GM12878 (cell line): Measurements from ENCODE around the gene CCDC110. TPM values are rescaled to one million over a fixed set of nuclear protein-coding genes. Genes with fewer than 3 reads are reported as not detected.

Experiments used
- ATAC-seq: fragments of 200-7000 bp; cut with Tn5 transposase; 3 replicates; pipeline ENCODE4 v1.9.1; 2020; ENCODE audit warnings: mild to moderate bottlenecking, moderate library complexity
- BruUV-seq: library from RNA; stranded (reverse); fragments of 400-500 nt; replicated peaks from 2 replicates; lab custom pipeline; 2021; lab: Mats Ljungman, UMichigan
- CTCF ChIA-PET: fragments of 300-600 bp; sonication (Branson Sonifier 250); formaldehyde crosslinking; extraction: SDS; loops from one replicate; lab custom pipeline; 2021; ENCODE audit warnings: inconsistent platforms; lab: Yijun Ruan, JAX
- POLR2A ChIA-PET: fragments of 350-600 bp; formaldehyde crosslinking; extraction: SDS; loops from one replicate; lab custom pipeline; 2021; ENCODE audit warnings: inconsistent platforms; lab: Charles Lee
- RAD21 ChIA-PET: fragments of 300-600 bp; sonication (Branson Sonifier 250); formaldehyde crosslinking; loops from one replicate; lab custom pipeline; 2023; ENCODE audit warnings: antibody characterized with exemption; ENCODE audit not compliant: unreplicated experiment; lab: Charles Lee
- SMC1A ChIA-PET: fragments of 300-600 bp; sonication (Branson Sonifier 250); formaldehyde crosslinking; loops from one replicate; lab custom pipeline; 2023; ENCODE audit not compliant: unreplicated experiment, uncharacterized antibody; lab: Charles Lee
- DNase-seq: peaks from one replicate; pipeline ENCODE4 v3.0.0-alpha.2; 2011; ENCODE audit warnings: low read depth, low spot score
- FAIRE-seq: peaks from 3 replicates; lab custom pipeline; 2011; peaks lifted over from hg19 to GRCh38; lab: Jason Lieb, UNC
- H2AFZ ChIP-seq: 2 replicates; pipeline ENCODE4 v1.6.0; 2011; ENCODE audit warnings: low read depth, low read length, control low read depth; ENCODE audit not compliant: control insufficient read depth
- H3K27ac ChIP-seq: 2 replicates; pipeline ENCODE4 v1.5.1; 2011; ENCODE audit warnings: control low read depth; ENCODE audit not compliant: control insufficient read depth, insufficient read depth
- H3K27me3 ChIP-seq, 2 experiments: replicated peaks in 1 of 2; 2 replicates each; pipeline versions ENCODE4 v1.6.0 to v1.6.1; 2011; ENCODE audit warnings: low read length in 1 of 2; ENCODE audit not compliant: control insufficient read depth in 2 of 2, insufficient read depth in 2 of 2
- H3K36me3 ChIP-seq, 2 experiments: 2 replicates each; pipeline ENCODE4 v1.5.1; 2011; ENCODE audit warnings: low read length in 1 of 2; ENCODE audit not compliant: control insufficient read depth in 2 of 2, insufficient read depth in 2 of 2
- H3K4me1 ChIP-seq: 2 replicates; pipeline ENCODE4 v1.6.1; 2011; ENCODE audit warnings: mild to moderate bottlenecking, low read length, moderate library complexity, mixed read lengths; ENCODE audit not compliant: control insufficient read depth, insufficient read depth
- H3K4me2 ChIP-seq: 2 replicates; pipeline ENCODE4 v1.6.0; 2011; ENCODE audit warnings: control low read depth; ENCODE audit not compliant: control insufficient read depth, insufficient read depth
- H3K4me3 ChIP-seq: fragments of 200-600 bp; sonication (generic); 2 replicates; pipeline ENCODE4 v1.5.1; 2016
- H3K79me2 ChIP-seq: 2 replicates; pipeline ENCODE4 v1.6.0; 2011; ENCODE audit warnings: low read length; ENCODE audit not compliant: control insufficient read depth, insufficient read depth
- H3K9ac ChIP-seq: 2 replicates; pipeline ENCODE4 v1.8.0; 2011; ENCODE audit warnings: low read length, control low read depth, mixed read lengths; ENCODE audit not compliant: control insufficient read depth, insufficient read depth
- H3K9me3 ChIP-seq: replicated peaks from 3 replicates; pipeline ENCODE4 v1.5.1; 2011; ENCODE audit warnings: mild to moderate bottlenecking, low read length; ENCODE audit not compliant: control insufficient read depth, insufficient read depth
- H4K20me1 ChIP-seq: 2 replicates; pipeline ENCODE4 v1.6.0; 2011; ENCODE audit not compliant: control insufficient read depth, insufficient read depth
- ASH2L ChIP-seq: fragments of 300-600, 200-600 bp; sonication (generic); IDR thresholded peaks from 2 replicates; pipeline ENCODE4 v1.6.1; 2017; ENCODE audit warnings: low read depth, mild to moderate bottlenecking, borderline replicate concordance
- ATF7 ChIP-seq: fragments of 450-650 bp; IDR thresholded peaks from 2 replicates; pipeline ENCODE4 v1.6.1; 2016; ENCODE audit warnings: low read depth, mild to moderate bottlenecking
- BCL11A ChIP-seq: IDR thresholded peaks from 2 replicates; pipeline ENCODE4 v1.6.1; 2011; ENCODE audit warnings: low read depth, low read length
- BHLHE40 ChIP-seq, 2 experiments: fragments of 450-650 bp in 1 of 2; IDR thresholded peaks; 2 replicates each; pipeline ENCODE4 v1.6.1; 2011 to 2017; ENCODE audit warnings: low read depth in 2 of 2, borderline replicate concordance in 1 of 2, improper control_type of control experiment in 1 of 2, low read length in 1 of 2, mild to moderate bottlenecking in 1 of 2
- BRCA1 ChIP-seq: IDR thresholded peaks from 2 replicates; pipeline ENCODE4 v1.6.1; 2011; ENCODE audit warnings: low read depth, low read length, improper control_type of control experiment
- CHD2 ChIP-seq: IDR thresholded peaks from 2 replicates; pipeline ENCODE4 v1.6.1; 2011; ENCODE audit warnings: low read depth, low read length, improper control_type of control experiment, borderline replicate concordance
- HDGF ChIP-seq: fragments of 450-650 bp; IDR thresholded peaks from 2 replicates; pipeline ENCODE4 v1.6.1; 2016; ENCODE audit warnings: antibody characterized with exemption
- JUNB ChIP-seq: IDR thresholded peaks from 2 replicates; pipeline ENCODE4 v1.6.1; 2016; ENCODE audit warnings: antibody characterized with exemption, mild to moderate bottlenecking
- MLLT1 ChIP-seq: fragments of 450-650 bp; IDR thresholded peaks from 2 replicates; pipeline ENCODE4 v1.6.1; 2016; ENCODE audit warnings: mild to moderate bottlenecking
- MTA2 ChIP-seq: fragments of 450-650 bp; IDR thresholded peaks from 2 replicates; pipeline ENCODE4 v1.6.1; 2016; ENCODE audit warnings: low read depth, mild to moderate bottlenecking, moderate library complexity
- MYB ChIP-seq: fragments of 150-350 bp; IDR thresholded peaks from 2 replicates; pipeline ENCODE4 v1.6.1; 2014; ENCODE audit warnings: mild to moderate bottlenecking, low read depth, low read length, borderline replicate concordance
- MYC ChIP-seq: IDR thresholded peaks from 2 replicates; pipeline ENCODE4 v1.6.1; 2011; ENCODE audit warnings: mild to moderate bottlenecking, low read length, moderate library complexity, inconsistent platforms; ENCODE audit not compliant: insufficient read depth, insufficient replicate concordance, insufficient read length, severe bottlenecking
- POLR2AphosphoS5 ChIP-seq: IDR thresholded peaks from 2 replicates; pipeline ENCODE4 v1.6.1; 2011; ENCODE audit warnings: mild to moderate bottlenecking, low read length, inconsistent platforms
- RAD21 ChIP-seq: IDR thresholded peaks from 2 replicates; pipeline ENCODE4 v1.6.1; 2011; ENCODE audit warnings: mild to moderate bottlenecking, low read depth, low read length, moderate library complexity; ENCODE audit not compliant: insufficient read depth
- REST ChIP-seq: IDR thresholded peaks from 2 replicates; pipeline ENCODE4 v1.6.1; 2012; ENCODE audit warnings: mild to moderate bottlenecking, low read depth, low read length
- SMAD5 ChIP-seq: IDR thresholded peaks from 2 replicates; pipeline ENCODE4 v1.6.1; 2016; ENCODE audit warnings: antibody characterized with exemption, low read depth
- SREBF1 ChIP-seq: IDR thresholded peaks from 2 replicates; pipeline ENCODE4 v1.6.1; 2012; ENCODE audit warnings: mild to moderate bottlenecking, low read length
- SREBF2 ChIP-seq: IDR thresholded peaks from 2 replicates; pipeline ENCODE4 v1.6.1; 2012; ENCODE audit warnings: mild to moderate bottlenecking, low read length
- SUPT20H ChIP-seq: IDR thresholded peaks from 2 replicates; pipeline ENCODE4 v1.6.1; 2011; ENCODE audit warnings: low read depth, mild to moderate bottlenecking, low read length, moderate library complexity, borderline replicate concordance; ENCODE audit not compliant: control insufficient read depth
- TARDBP ChIP-seq: IDR thresholded peaks from 2 replicates; pipeline ENCODE4 v1.6.1; 2016; ENCODE audit warnings: borderline replicate concordance
- TCF3 ChIP-seq: IDR thresholded peaks from 2 replicates; pipeline ENCODE4 v1.6.1; 2012; ENCODE audit warnings: low read depth, mild to moderate bottlenecking, low read length, borderline replicate concordance; ENCODE audit not compliant: insufficient read depth
- WGBS: methylation state at CpG from one replicate; pipeline ENCODE4 v1.1.6; 2016; ENCODE audit warnings: low lambda C conversion rate; ENCODE audit not compliant: insufficient replicate concordance, insufficient coverage; ENCODE audit errors: missing lambda C conversion rate; 5-methylcytosine and 5-hydroxymethylcytosine counted together
- in situ Hi-C: fragments of 300-500 bp; cut with MboI; formaldehyde crosslinking; loops from 9 replicates; pipeline ENCODE4 v1.14.3; 2018; ENCODE audit warnings: mixed read lengths
- intact Hi-C: fragments of 100-400 bp; cut with micrococcal nuclease; formaldehyde crosslinking; loops from one replicate; pipeline ENCODE4 v1.14.2; 2022; ENCODE audit not compliant: unreplicated experiment
- polyA plus RNA-seq, 11 experiments: library from polyadenylated mRNA; depleted of rRNA in 4 of 11; unstranded in 6 of 11; stranded (reverse) in 5 of 11; fragments of >200 nt; fragmentation: Nextera tagmentation in 4 of 11; fragmentation: Illumina TruSeq in 1 of 11; extraction: Ambion mirVana in 4 of 11; extraction: Trizol in 1 of 11; gene quantifications; 1 replicate in 1 of 11; 2 replicates in 10 of 11; pipeline versions ENCODE4 v1.2.1 to v1.2.3, GENCODE V29; 2011 to 2016; ENCODE audit warnings: inconsistent platforms in 2 of 11, missing spikeins in 2 of 11, low read depth in 1 of 11
- total RNA-seq, 4 experiments: library from RNA; depleted of rRNA in 3 of 4; stranded (reverse); fragments of >200 nt in 3 of 4; fragmentation: Illumina TruSeq in 1 of 4; extraction: Trizol in 1 of 4; gene quantifications; 2 replicates each; pipeline versions ENCODE4 v1.2.1 to v1.2.3, GENCODE V29; 2013 to 2021

The CCDC110 gene
- total and polyA plus RNA-seq, 10 of the 15 experiments (the other 5 are each of a cell fraction or from before 2014, with no cell fraction given), result 0.85 to 3.1 (median 2.1) TPM; not detected in 1

GRCh38 chr4:185445209-185445608 is 26.3 kb downstream of the CCDC110 start (continued):
- no peak for TF ChIP-seq BHLHE40 (IDR thresholded peaks at IDR 0.05; ENCODE audit: borderline replicate concordance in 1 of 2, low read depth in 2 of 2, low read length in 1 of 2)
- no peak for TF ChIP-seq ATF7
- TF ChIP-seq POLR2AphosphoS5, result no peak
- no peak for TF ChIP-seq TARDBP
- no peak for TF ChIP-seq SREBF2
- no peak for TF ChIP-seq REST
- TF ChIP-seq JUNB, result no peak
- TF ChIP-seq HDGF, result no peak
- TF ChIP-seq, all 136 proteins: peak for 0

- Histone ChIP-seq H3K4me1 (no peaks in the 10 kb centered on the region), H3K27ac (no peak overlapping the region), H3K9me3 (no peaks in the 10 kb centered on the region), H3K36me3 (no peaks in the 10 kb centered on the region), H4K20me1 (no peaks in the 10 kb centered on the region), H3K9ac (no peak overlapping the region), H3K4me3 (no peak overlapping the region), H3K79me2 (no peaks in the 10 kb centered on the region), H3K4me2 (no peak overlapping the region), H3K27me3 (no peaks in the 10 kb centered on the region), H2AFZ (no peak overlapping the region)
- ChIA-PET RAD21 (no interaction called here), CTCF (no interaction called here), POLR2A (no interaction called here), SMC1A (no interaction called here)
- 47% methylated on average over 2 of the region's 2 CpGs for WGBS
- BruUV-seq, result no TSS peak
- DNase-seq, result no peak
- in situ Hi-C loops, result no loop called here
- FAIRE-seq, result no peak
- ATAC-seq, result no peak
- intact Hi-C loops, result no loop called here
- no peak for TF ChIP-seq CHD2
- TF ChIP-seq MTA2, result no peak
- TF ChIP-seq RAD21, result no peak
- no peak for TF ChIP-seq SUPT20H
- no peak for TF ChIP-seq MLLT1
- TF ChIP-seq SREBF1, result no peak
- no peak for TF ChIP-seq BRCA1
- no peak for TF ChIP-seq ASH2L
- TF ChIP-seq TCF3, result no peak
- TF ChIP-seq SMAD5, result no peak
- TF ChIP-seq MYC, result no peak
- no peak for TF ChIP-seq MYB
- no peak for TF ChIP-seq BCL11A
These were observed 30.1 kb downstream of the CCDC110 start for GRCh38 chr4:185441479-185441878.
